22Rv1 (cell line): ENCODE measurements around the gene ERGIC1.

ENCODE experiments used
- CTCF ChIP-seq: fragments of 450-650 bp; IDR thresholded peaks from 2 replicates; pipeline ENCODE4 v1.5.1; 2017; ENCODE audit warnings: mild to moderate bottlenecking
- ZFX ChIP-seq: fragments of 450-650 bp; IDR thresholded peaks from 2 replicates; pipeline ENCODE4 v1.6.1; 2017; ENCODE audit warnings: antibody characterized with exemption, borderline replicate concordance

- TF ChIP-seq CTCF (no peak), ZFX (no peak)
These were observed 87.9 kb downstream of the ERGIC1 start for GRCh38 chr5:172921906-172922305.
